ENCODE measurements around the gene PCBD1.

Gene PCBD1

GRCh38 chr10:70902661-70903261, 14.4 kb upstream of the PCBD1 start:
- H3K27ac ChIP-seq (ENCODE audit: low read depth in 2 of 2, low read length in 2 of 2): no peak overlapping the region
- H3K4me1 ChIP-seq (ENCODE audit: control insufficient read depth in 2 of 2, insufficient read depth in 2 of 2, low read length in 2 of 2): peaks cover 3 to 10% of the 10 kb centered on the region in 2 donors
- no peak overlapping the region for H3K4me3 ChIP-seq (ENCODE audit: low read length in 2 of 2)
- no peak overlapping the region for H3K9ac ChIP-seq (ENCODE audit: low read depth in 1 of 2, low read length in 2 of 2)
- H3K27me3 ChIP-seq (ENCODE audit: control insufficient read depth in 2 of 2, insufficient read depth in 2 of 2, low read length in 2 of 2): no peaks in the 10 kb centered on the region
- no peaks in the 10 kb centered on the region for H3K9me3 ChIP-seq (ENCODE audit: control insufficient read depth in 2 of 2, low read length in 2 of 2)
- H3K36me3 ChIP-seq (ENCODE audit: control insufficient read depth in 2 of 2, insufficient read depth in 2 of 2, low read length in 2 of 2): no peaks in the 10 kb centered on the region

- Histone ChIP-seq H3K9ac (ENCODE audit: low read depth in 1 of 2, low read length in 2 of 2) (no peak overlapping the region), H3K4me1 (ENCODE audit: control insufficient read depth in 2 of 2, insufficient read depth in 2 of 2, low read length in 2 of 2) (no peaks in the 10 kb centered on the region), H3K9me3 (ENCODE audit: control insufficient read depth in 2 of 2, low read length in 2 of 2) (no peaks in the 10 kb centered on the region), H3K4me3 (ENCODE audit: low read length in 2 of 2) (no peak overlapping the region), H3K27ac (ENCODE audit: low read depth in 2 of 2, low read length in 2 of 2) (no peak overlapping the region), H3K27me3 (ENCODE audit: control insufficient read depth in 2 of 2, insufficient read depth in 2 of 2, low read length in 2 of 2) (no peaks in the 10 kb centered on the region), H3K36me3 (ENCODE audit: control insufficient read depth in 2 of 2, insufficient read depth in 2 of 2, low read length in 2 of 2) (no peaks in the 10 kb centered on the region)
Measured at GRCh38 chr10:70901276-70901878, 13.0 kb upstream of the PCBD1 start.

- Histone ChIP-seq H3K4me3 (ENCODE audit: low read length in 2 of 2) (no peak overlapping the region), H3K27ac (ENCODE audit: low read depth in 2 of 2, low read length in 2 of 2) (no peak overlapping the region), H3K9me3 (ENCODE audit: control insufficient read depth in 2 of 2, low read length in 2 of 2) (no peaks in the 10 kb centered on the region), H3K9ac (ENCODE audit: low read depth in 1 of 2, low read length in 2 of 2) (no peak overlapping the region), H3K4me1 (ENCODE audit: control insufficient read depth in 2 of 2, insufficient read depth in 2 of 2, low read length in 2 of 2) (no peaks in the 10 kb centered on the region), H3K27me3 (ENCODE audit: control insufficient read depth in 2 of 2, insufficient read depth in 2 of 2, low read length in 2 of 2) (no peaks in the 10 kb centered on the region), H3K36me3 (ENCODE audit: control insufficient read depth in 2 of 2, insufficient read depth in 2 of 2, low read length in 2 of 2) (no peaks in the 10 kb centered on the region)
Measured at GRCh38 chr10:70899096-70899495, 10.7 kb upstream of the PCBD1 start.

DNA sequence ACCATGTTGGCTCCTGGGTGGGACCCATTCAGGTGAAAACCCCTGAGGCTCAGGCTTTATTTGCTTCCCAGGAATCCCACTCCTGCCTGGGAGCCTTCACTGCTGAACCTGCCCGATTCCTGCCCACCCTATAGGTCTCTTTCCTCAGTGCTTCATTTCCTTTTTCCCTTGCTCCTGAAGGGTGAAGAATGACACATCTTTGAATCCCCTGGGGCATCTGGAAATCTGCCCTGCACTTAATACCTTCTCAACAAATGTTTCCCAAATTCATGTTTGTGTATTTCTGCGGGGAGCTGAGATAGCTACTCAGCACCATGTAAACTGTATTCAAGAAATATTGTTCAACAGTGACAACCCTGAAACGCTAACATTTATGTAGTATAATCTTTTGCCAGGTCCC, 10.3 kb upstream of the PCBD1 start:
- no peaks in the 10 kb centered on the region for H3K36me3 ChIP-seq (ENCODE audit: control insufficient read depth in 2 of 2, insufficient read depth in 2 of 2, low read length in 2 of 2)
- no peak overlapping the region for H3K27ac ChIP-seq (ENCODE audit: low read depth in 2 of 2, low read length in 2 of 2)
- no peaks in the 10 kb centered on the region for H3K27me3 ChIP-seq (ENCODE audit: control insufficient read depth in 2 of 2, insufficient read depth in 2 of 2, low read length in 2 of 2)
- H3K4me1 ChIP-seq (ENCODE audit: control insufficient read depth in 2 of 2, insufficient read depth in 2 of 2, low read length in 2 of 2): no peaks in the 10 kb centered on the region
- no peak overlapping the region for H3K9ac ChIP-seq (ENCODE audit: low read depth in 1 of 2, low read length in 2 of 2)
- H3K9me3 ChIP-seq (ENCODE audit: control insufficient read depth in 2 of 2, low read length in 2 of 2): no peaks in the 10 kb centered on the region
- no peak overlapping the region for H3K4me3 ChIP-seq (ENCODE audit: low read length in 2 of 2)

DNA sequence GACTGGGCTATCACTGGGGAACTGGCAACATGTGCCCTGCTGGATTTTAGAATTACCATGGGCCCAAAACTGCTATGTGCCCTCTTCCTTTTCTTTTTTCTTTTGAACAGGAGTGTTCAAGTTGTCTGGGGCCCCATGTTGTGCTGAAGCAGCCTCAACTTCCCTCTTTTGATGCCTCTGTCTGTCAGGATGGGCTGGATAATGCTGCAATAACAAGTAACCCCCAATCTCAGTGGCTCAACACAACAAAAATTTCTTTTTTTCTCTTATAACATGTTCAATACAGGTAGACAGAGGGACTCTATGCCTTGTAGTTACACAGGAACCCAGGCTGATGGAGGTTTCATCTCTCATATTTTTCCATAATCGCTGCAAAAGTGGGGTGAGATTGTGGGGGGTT, 8.2 kb upstream of the PCBD1 start:
- Histone ChIP-seq H3K27ac (ENCODE audit: low read depth in 2 of 2, low read length in 2 of 2) (no peak overlapping the region), H3K9me3 (ENCODE audit: control insufficient read depth in 2 of 2, low read length in 2 of 2) (no peaks in the 10 kb centered on the region), H3K4me1 (ENCODE audit: control insufficient read depth in 2 of 2, insufficient read depth in 2 of 2, low read length in 2 of 2) (no peaks in the 10 kb centered on the region), H3K36me3 (ENCODE audit: control insufficient read depth in 2 of 2, insufficient read depth in 2 of 2, low read length in 2 of 2) (no peaks in the 10 kb centered on the region), H3K4me3 (ENCODE audit: low read length in 2 of 2) (no peak overlapping the region), H3K27me3 (ENCODE audit: control insufficient read depth in 2 of 2, insufficient read depth in 2 of 2, low read length in 2 of 2) (no peaks in the 10 kb centered on the region), H3K9ac (ENCODE audit: low read depth in 1 of 2, low read length in 2 of 2) (no peak overlapping the region)

DNA sequence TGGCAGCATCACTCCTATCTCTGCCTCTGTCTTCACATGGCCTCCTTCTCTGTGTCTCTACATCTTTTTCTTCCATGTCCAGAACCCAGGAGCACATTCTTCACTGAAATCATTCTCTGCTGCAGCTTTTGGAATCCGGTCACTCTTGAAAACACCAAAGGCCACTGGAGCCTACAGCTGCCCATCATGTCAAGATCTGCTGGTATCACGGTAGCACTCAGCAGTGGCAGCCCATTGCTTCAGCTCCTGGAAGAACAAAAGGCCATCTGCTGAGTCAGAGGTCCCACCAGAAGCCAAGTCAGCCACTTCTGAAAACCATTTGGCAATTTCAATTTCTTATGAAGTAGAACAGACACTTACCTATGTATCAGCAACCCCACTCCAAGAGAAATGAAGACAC, 6.1 kb upstream of the PCBD1 start:
- Histone ChIP-seq H3K9ac (ENCODE audit: low read depth in 1 of 2, low read length in 2 of 2) (no peak overlapping the region), H3K4me3 (ENCODE audit: low read length in 2 of 2) (no peak overlapping the region), H3K27me3 (ENCODE audit: control insufficient read depth in 2 of 2, insufficient read depth in 2 of 2, low read length in 2 of 2) (no peaks in the 10 kb centered on the region), H3K4me1 (ENCODE audit: control insufficient read depth in 2 of 2, insufficient read depth in 2 of 2, low read length in 2 of 2) (no peaks in the 10 kb centered on the region), H3K9me3 (ENCODE audit: control insufficient read depth in 2 of 2, low read length in 2 of 2) (no peaks in the 10 kb centered on the region), H3K27ac (ENCODE audit: low read depth in 2 of 2, low read length in 2 of 2) (no peak overlapping the region), H3K36me3 (ENCODE audit: control insufficient read depth in 2 of 2, insufficient read depth in 2 of 2, low read length in 2 of 2) (no peaks in the 10 kb centered on the region)

DNA sequence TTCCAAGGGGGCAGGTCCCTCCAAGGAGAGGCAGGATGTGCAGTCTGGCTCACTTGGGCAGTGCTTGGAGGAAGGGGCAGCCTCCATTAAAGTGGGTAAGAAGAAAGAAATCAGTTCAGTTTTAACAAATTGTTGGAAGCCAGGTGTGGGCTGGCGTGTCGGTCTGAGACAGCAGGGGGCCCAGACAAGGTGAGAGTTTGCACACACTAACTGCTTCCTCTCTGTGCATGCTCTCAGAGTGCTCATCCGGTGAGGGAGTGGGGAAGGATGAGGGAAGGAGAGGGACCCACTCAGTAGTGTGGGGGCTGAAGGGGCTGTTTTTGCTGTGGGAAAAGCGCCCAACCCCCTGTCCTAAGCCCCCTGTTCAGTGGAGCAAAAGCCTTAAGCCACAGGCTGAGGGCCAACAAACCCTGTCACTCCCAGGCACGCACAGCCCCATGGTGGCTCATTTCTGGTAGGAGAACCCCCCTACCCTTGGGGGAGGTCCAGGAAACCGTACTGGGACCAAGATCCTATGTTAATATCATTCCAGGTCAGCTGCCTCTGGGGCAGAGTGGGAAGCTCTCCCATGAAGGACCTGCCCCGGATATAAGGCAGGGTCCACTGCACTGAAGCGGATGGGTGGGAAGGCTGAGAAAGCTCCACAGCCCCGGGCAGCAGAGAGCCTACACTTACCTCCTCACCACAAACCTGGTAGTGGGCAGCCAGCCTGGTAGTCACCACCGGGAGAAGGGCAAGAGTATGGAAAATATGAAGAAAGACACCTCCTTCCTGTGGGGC, 5.1 kb upstream of the PCBD1 start:
- no peak overlapping the region for H3K27ac ChIP-seq (ENCODE audit: low read depth in 2 of 2, low read length in 2 of 2)
- H3K9ac ChIP-seq (ENCODE audit: low read depth in 1 of 2, low read length in 2 of 2): no peak overlapping the region
- H3K36me3 ChIP-seq (ENCODE audit: control insufficient read depth in 2 of 2, insufficient read depth in 2 of 2, low read length in 2 of 2): no peaks in the 10 kb centered on the region
- H3K9me3 ChIP-seq (ENCODE audit: control insufficient read depth in 2 of 2, low read length in 2 of 2): no peaks in the 10 kb centered on the region
- no peaks in the 10 kb centered on the region for H3K27me3 ChIP-seq (ENCODE audit: control insufficient read depth in 2 of 2, insufficient read depth in 2 of 2, low read length in 2 of 2)
- H3K4me1 ChIP-seq (ENCODE audit: control insufficient read depth in 2 of 2, insufficient read depth in 2 of 2, low read length in 2 of 2): peaks cover 6% of the 10 kb centered on the region in 2 donors
- no peak overlapping the region for H3K4me3 ChIP-seq (ENCODE audit: low read length in 2 of 2)

- Histone ChIP-seq H3K27ac (ENCODE audit: low read depth in 2 of 2, low read length in 2 of 2) (no peak overlapping the region), H3K9ac (ENCODE audit: low read depth in 1 of 2, low read length in 2 of 2) (no peak overlapping the region), H3K27me3 (ENCODE audit: control insufficient read depth in 2 of 2, insufficient read depth in 2 of 2, low read length in 2 of 2) (no peaks in the 10 kb centered on the region), H3K4me1 (ENCODE audit: control insufficient read depth in 2 of 2, insufficient read depth in 2 of 2, low read length in 2 of 2) (peaks cover 6% of the 10 kb centered on the region in 2 donors), H3K9me3 (ENCODE audit: control insufficient read depth in 2 of 2, low read length in 2 of 2) (no peaks in the 10 kb centered on the region), H3K4me3 (ENCODE audit: low read length in 2 of 2) (no peak overlapping the region), H3K36me3 (ENCODE audit: control insufficient read depth in 2 of 2, insufficient read depth in 2 of 2, low read length in 2 of 2) (no peaks in the 10 kb centered on the region)
Measured at GRCh38 chr10:70892631-70893030, 4.3 kb upstream of the PCBD1 start.

GRCh38 chr10:70891627-70892026, 3.3 kb upstream of the PCBD1 start:
- Histone ChIP-seq H3K27me3 (ENCODE audit: control insufficient read depth in 2 of 2, insufficient read depth in 2 of 2, low read length in 2 of 2) (no peaks in the 10 kb centered on the region), H3K9ac (ENCODE audit: low read depth in 1 of 2, low read length in 2 of 2) (no peak overlapping the region), H3K27ac (ENCODE audit: low read depth in 2 of 2, low read length in 2 of 2) (no peak overlapping the region), H3K4me3 (ENCODE audit: low read length in 2 of 2) (no peak overlapping the region), H3K36me3 (ENCODE audit: control insufficient read depth in 2 of 2, insufficient read depth in 2 of 2, low read length in 2 of 2) (no peaks in the 10 kb centered on the region), H3K9me3 (ENCODE audit: control insufficient read depth in 2 of 2, low read length in 2 of 2) (no peaks in the 10 kb centered on the region), H3K4me1 (ENCODE audit: control insufficient read depth in 2 of 2, insufficient read depth in 2 of 2, low read length in 2 of 2) (peaks cover 9 to 10% of the 10 kb centered on the region in 2 donors)

DNA sequence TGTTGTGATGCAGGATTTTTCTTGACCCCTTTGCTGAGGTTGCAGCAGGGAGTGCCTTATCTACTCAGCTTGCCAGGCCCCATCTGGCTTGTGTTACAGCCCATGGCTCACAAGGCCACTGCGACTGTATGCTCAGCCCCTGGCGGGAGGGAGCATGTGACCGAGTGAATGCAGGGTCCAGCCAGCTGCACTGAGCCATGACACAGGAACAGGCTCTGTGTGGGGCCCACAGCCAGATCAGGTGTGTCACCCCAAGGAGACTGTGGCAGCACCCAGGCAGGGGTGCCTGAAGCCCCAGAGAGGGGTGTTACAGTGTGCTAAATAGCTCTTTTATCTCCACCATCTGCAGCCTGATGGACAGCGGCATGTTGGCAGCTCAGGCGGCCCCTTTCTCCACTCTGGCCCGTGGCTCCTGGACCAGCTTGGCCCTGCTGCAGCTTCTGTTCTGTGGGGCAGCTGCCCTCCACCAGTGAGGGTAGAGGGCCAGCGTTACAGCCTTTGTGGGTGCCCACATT, 2.6 kb upstream of the PCBD1 start:
- H3K9ac ChIP-seq (ENCODE audit: low read depth in 1 of 2, low read length in 2 of 2): no peak overlapping the region
- peaks cover 0 to 2% of the 10 kb centered on the region in 2 donors for H3K36me3 ChIP-seq (ENCODE audit: control insufficient read depth in 2 of 2, insufficient read depth in 2 of 2, low read length in 2 of 2)
- no peaks in the 10 kb centered on the region for H3K27me3 ChIP-seq (ENCODE audit: control insufficient read depth in 2 of 2, insufficient read depth in 2 of 2, low read length in 2 of 2)
- no peak overlapping the region for H3K4me3 ChIP-seq (ENCODE audit: low read length in 2 of 2)
- peaks cover 9 to 10% of the 10 kb centered on the region in 2 donors for H3K4me1 ChIP-seq (ENCODE audit: control insufficient read depth in 2 of 2, insufficient read depth in 2 of 2, low read length in 2 of 2)
- H3K27ac ChIP-seq (ENCODE audit: low read depth in 2 of 2, low read length in 2 of 2): no peak overlapping the region
- no peaks in the 10 kb centered on the region for H3K9me3 ChIP-seq (ENCODE audit: control insufficient read depth in 2 of 2, low read length in 2 of 2)

Measured in mucosa of rectum (tissue), 2 donors.